HG03432 (cell line): Measurements from ENCODE around the gene KAZN.

Experiments
- ATAC-seq: cut with Tn5 transposase; IDR thresholded peaks from one replicate; pipeline ENCODE4 v1.9.1; 2021; ENCODE audit warnings: mild to moderate bottlenecking, moderate library complexity; ENCODE audit not compliant: unreplicated experiment

The KAZN gene

DNA sequence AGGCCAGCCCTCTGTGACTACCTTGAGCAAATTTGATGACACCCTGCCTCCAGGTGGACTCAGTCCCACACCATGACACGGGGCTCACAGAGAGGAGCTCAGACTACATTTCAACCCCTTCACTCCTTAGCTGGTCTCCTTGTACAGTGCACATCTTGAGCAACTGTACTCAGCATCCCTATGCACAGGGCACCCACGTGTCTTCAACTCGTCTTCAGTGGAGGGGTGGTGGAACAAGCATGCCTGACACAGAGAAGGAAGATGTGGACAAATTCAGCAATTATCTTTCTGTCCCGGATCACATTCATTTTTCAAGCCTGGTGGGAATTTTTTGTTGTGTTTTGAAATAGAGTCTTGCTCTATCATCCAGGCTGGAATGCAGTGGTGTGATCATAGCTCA lies 213.7 kb downstream of the KAZN start:
- ATAC-seq = no peak

DNA sequence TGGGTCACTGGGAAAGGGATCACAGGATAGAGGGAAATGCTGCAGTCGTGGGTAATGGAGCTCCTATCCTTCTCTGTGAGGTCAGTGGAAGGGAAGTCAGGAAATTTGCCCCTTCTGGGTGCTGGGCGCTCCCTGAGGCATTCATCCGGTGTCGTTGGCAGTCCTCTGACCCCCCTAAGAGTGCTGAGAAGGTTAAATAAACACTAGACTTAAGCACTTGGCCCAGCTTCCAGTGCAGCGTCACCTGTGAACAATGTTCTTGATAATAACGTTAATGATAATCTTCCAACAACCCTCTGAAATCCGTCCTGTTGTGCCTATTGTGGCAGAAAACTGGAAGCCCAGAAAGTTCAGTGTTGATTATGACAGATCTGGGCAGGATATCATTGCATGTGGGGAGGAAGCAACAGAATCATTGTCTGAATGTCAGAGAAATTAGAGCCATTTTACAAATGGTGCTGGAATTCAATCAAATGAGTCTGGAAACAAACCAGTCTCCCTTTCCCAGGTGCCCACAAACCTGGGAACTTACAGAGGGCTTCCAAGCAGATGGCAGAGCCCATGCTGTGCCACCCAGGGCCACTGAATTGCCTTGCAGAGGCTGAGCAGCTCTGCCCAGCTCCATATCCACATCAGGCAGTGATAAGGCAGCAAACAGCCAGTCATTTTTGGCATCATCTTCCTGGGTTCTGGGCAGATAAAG lies 216.8 kb downstream of the KAZN start:
- no peak for ATAC-seq

DNA sequence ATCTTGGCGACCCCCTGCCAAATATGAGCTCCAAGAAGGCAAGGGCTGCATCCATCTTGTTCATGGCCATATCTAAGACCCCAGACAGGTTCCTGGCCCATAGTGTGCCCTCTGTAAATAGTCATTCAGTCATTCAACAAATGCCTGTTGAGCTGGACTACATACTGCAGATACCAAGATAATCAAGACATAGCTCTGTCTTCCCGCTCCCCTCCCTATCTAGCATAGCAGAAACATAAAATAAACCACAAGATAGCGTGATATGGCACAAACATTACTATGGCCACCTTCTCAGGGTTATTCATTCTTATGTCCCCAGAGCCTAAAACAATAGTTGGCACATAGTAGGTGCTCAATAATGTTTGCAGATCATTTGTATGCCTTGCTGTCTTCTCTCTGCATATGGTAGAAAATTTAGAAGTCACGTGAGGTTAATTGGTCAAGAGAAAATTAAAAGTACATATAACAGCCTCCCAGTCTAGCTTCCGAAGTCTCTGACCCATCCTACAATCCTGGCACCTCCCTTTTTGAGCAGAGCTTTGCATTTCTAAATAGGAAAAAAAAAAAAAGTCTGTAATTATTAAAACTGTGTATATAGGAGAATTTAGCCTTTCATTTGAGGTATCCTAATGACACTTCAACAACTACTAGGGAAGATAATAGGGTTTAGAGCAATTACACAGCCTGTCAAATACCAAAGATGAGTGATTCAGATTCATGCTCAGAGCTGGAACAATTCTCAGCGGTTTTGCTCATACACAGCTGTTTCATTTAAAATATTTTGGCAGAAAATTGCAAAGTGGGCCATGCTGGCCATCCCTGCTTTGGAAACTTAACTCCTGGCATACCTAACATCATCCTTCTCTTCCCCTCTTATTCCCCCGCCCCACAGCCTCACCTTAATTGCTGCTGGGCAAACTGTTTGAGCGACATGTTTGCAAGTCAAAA lies 219.0 kb downstream of the KAZN start:
- no peak for ATAC-seq

DNA sequence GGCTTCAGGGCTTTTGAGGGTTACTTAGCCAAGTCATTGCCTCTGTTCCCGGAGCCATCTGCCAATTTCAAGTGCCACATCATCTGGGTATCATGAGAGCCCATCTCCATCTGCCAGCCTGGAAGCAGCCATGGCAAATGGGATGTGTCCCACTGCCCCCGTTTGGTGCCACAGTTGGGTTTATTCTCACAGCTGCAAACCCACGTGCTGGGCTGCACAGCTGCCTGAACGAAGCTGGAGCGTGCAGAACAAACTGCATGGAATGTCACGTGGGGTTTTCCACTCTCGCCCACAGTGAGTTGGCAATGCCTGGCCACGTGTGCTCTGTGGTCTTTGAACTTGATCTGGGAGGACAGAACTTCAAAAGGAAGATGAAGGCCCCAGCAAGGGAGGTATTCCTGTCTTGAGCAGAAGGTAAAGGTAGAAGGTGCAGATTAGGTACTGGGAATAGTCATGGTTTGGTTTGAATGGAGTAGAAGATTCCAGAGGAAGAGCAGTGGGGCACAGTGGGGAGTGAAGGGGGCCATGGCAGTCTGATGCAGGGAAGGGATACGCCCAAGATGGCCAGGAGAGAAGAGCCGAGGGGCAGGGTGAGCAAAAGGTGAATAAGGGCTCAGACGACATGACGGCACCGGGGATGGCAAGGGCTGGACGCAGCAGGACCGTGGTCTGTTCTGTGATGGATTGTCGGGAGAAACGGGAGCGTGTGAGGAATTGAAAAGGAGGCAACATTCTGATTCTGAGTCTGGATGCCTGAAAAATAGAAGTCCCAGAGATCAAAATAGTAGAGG lies 222.0 kb downstream of the KAZN start:
- no peak for ATAC-seq

DNA sequence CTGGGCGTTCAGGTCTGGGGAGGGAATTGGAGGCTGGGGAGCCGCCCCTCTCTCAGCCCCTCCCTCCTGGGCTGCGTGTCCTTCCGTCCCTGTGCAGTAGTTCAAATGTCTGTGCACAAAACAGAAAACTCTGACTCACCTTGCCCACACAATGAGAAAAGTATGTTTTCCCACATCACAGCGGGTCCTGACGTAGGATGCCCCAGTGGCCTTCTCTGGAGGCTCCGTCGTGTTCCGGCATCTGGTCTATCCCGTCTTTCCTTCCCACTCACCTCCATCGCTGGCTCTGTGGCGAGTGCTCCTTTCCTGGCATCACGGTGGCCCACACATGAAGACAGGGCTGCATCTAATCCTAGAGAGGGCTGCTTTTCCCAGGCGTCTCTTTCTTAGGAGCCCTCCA lies 224.0 kb downstream of the KAZN start:
- ATAC-seq = no peak

DNA sequence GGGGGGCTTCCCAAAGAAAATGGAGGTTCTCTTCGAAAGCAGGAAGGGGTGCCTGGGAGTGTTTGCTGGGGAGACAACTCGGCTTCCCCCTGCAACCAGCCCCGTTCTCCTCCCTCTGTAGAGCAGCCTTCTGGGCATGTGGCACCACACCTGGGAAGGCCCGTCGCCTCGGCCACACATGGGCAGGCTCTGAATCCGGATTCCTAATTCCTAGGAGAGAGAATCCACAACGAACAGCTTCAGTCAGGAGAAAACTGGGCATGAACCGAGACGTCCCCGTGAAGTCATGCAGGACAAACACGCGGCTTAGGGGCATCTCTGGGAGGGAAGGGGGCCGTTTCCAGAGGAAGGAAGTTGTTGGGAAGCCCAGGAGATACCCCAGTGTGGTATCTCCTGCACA lies 224.5 kb downstream of the KAZN start:
- ATAC-seq = no peak

DNA sequence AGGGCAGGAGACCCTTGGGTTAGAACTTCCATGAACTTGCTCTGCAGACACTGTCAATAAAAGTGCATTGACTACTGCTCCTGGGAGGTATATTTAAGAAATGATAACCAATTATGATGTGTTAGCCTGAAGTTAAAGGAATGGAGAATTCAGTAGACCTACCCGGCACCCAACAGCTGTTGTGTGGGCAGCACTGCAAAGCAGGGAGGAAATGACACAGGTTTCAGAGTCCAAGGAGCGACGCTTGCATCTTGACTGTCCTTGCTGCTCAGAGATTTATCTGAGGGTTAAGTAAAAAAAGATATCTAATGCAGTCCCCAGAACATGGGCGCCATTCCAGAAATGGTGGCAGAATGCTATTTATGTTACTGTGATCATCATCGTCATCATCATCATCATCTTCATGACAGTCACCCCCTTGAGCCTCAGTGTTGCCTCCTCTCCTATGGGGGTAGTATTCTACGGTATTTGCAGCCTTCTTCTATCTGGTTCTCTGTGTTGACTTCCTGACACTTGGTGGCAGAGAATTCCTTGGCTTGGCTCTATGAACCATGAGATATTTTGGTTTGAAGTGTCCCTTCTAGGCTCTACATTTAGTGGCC lies 225.9 kb downstream of the KAZN start:
- no peak for ATAC-seq

DNA sequence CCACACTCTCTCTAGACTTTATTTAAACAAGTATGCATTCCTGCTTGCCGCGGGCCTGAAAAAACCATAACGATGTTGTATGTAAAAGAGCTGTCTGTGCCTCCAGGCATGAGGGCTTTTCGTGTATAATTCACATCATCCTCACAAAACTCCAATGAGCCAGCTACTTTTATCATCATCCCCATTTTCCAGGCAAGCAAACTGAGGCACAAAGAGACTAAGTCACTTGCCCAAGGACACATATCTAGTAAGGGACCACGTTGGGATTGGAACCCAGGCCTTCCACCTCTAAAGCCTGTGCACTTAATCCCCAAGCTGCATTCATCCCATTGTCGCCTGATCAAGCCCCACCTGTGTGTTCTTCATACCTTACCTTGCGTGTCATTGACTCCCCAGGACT lies 226.9 kb downstream of the KAZN start:
- no peak for ATAC-seq

DNA sequence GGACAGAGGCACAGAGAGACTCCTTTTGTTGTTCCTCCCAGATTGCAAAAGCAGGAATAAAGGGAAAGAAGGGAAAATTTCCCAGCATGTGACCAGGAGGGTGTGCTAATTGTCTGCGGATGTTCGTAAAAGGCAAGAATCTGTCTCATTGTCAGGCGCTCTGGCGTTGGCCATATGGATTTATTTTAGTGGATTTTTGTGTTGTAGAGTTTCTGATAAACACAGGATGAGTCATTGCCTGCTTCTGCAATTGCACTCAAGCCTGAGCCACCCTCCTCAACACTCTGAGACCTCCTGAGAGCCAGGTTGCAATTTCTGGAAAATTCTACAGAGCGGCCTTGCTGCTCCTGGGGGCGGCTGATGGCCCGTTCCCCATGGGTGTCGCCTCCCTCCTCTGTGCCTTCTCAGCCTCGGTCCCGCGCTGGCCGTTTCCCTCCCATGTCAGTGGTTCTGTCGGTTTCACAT lies 227.7 kb downstream of the KAZN start:
- ATAC-seq = no peak

DNA sequence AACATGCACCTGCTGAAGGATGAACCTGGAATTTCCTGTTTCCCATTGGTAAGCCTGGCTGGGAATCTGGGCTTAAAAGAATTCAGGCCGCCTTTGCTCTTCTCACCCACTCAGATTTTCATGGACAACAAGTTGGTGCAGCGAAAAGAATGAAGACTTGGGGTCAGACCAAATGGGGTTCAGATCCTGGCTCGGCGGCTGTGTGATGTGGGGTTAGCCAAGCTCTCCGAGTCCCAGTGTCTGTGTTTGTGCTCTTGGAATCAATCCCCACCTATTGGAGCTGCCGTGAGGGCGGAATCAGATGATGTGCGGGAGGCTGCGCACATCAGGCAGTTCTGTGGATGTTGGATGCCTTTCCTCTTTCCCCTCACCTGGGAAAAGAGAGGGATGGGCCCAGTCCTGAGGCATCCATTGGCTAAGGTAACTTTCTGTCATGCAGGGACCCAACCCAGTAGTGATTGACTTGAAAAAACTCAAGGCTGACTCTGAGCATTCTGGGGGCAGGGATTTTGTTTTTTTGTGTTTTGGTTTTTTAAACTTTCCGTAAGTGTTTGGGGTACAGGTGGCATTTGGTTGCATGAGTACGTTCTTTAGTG lies 228.3 kb downstream of the KAZN start:
- no peak for ATAC-seq

DNA sequence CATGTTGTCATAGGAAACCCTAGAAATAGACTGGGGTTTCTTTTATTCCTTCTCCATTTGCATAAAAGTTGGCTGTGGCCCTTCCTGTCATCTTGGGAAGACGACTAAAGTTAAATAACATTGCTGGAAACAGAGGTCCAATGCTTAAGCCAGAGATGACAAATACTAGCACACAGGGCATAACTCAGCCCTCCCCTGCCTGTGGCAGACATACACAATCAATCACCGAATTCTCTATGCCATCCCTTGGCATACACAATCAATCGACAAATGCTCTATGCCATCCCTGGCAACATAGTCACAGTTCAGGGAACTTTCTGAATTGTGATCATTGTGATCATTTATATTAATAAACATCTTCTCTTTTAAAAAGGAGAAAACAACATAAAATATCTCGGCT lies 229.4 kb downstream of the KAZN start:
- no peak for ATAC-seq

DNA sequence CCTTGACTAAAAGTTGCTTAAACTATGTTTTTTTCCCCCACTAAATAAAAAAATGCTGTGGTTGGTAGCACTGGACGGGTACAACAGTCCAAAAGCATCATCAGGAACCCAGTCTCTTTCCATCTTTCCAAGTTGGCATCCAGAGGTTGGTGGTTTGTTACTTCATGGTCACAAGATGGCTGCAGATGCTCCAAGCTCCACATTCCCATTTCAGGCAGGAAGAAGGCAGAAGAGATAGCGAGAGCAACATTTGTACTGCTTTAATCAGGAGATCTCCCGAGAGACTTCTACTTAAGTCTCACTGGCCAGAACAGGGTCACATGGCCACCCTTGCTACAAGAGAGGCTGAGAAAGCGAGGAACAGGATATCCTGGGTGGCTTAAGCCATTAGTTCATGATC lies 230.2 kb downstream of the KAZN start:
- ATAC-seq = no peak

DNA sequence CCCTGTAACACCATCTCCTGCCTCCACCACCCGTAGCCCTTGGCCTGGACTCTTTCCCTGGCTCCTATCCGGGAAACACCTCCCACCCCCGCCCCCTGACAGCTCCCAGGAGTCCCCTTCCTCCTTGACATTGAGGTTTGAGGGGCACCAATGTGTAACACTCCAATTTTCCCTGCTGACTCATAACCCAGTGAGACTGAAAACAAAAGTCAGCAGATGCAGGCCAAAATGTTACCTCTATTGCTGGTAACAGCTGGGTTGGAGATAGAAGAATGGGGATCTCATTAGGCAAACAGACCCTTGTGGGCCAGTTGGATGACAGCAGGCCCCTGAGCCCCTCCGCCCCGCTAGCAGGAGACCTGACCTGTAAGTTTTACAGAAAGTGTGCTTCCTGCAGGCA lies 237.2 kb downstream of the KAZN start:
- no peak for ATAC-seq

DNA sequence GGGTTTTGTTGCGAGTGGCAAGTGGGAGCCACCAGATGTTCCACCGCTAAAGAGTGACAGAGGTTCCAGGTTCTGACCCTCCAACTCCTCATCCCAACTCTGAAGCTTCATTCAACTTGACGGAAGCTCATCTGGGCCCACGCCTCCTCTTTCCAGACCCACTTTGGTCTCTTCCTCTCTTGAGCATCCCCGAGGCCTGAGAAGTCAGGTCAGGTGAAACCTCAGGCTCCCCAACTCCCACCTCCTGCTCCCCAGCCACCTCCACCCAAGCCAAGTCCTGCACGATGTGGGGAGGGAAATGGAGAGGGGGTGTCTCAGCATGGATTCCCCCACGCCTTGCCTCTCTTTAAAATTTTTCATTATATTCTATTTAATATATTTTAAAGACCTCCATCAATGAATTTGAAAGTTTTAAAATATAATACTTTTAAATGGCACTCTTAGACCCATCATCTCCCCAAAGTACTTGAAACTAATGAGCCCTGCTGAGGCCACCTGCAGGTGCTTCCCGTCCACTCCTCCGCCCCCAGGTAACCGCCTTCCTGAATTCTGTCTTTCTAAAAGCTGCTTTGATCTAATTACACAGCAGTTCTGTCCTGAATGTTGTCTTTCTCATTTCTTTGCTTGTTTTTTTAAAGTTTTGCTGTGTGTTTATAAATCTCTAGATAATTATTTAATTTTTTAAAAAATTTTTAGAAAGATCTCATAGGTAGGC lies 238.1 kb downstream of the KAZN start:
- no peak for ATAC-seq

DNA sequence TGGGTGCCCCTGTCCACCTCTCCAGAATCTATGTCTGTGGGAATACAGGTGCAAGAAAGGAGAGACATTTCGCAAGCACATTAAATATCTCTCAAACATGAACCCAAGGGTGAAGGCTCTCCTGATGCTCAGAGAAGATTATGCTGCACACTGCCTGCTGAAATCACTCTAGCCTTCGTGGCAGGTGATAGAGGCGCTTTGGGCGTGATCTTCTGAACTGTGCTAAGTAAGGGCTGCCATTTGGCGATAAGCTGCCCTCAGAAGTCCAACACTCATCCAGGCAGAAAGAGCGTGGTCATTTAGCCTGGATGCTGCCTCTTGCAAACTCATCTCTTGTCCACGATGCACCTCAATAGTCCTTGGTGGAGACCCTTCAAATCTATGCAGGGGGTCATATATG lies 241.9 kb downstream of the KAZN start:
- no peak for ATAC-seq

DNA sequence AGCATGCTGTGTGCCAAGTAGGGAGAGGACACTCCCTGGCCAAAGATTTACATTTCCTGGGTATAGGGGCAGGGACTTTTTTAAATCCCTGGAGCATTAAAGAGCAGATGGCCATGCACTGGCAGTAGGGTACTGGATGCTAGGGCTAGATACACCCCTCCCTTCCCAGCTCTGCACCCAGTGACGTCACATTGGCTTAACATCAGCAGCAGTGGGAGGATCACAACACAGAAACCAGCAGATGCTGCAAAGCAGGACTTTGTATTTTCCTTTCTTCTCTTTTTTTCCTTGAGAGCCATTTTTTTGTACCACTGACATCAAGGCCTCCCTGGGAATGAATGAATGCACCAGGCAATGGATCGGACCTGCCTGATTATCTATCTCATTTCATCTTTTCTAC lies 243.0 kb downstream of the KAZN start:
- no peak for ATAC-seq

DNA sequence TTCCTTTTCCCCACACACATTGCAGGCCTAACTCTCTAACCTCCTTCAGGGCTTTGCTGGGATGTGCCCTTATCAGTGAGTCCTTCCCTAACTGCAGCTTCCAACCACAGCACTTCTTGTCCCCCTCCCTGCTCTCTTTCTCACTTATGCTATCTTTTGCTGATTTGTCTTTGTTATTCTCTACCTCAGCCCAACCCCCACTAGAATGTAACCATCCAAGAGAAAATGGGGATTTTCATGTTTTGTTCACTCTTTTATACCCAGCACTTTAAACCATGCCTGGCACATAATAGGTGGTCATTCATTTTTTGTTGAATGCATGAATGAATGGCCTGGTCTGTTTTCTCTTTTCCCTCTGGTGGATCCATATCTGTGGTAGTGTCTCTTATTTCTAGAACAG lies 243.5 kb downstream of the KAZN start:
- no peak for ATAC-seq

DNA sequence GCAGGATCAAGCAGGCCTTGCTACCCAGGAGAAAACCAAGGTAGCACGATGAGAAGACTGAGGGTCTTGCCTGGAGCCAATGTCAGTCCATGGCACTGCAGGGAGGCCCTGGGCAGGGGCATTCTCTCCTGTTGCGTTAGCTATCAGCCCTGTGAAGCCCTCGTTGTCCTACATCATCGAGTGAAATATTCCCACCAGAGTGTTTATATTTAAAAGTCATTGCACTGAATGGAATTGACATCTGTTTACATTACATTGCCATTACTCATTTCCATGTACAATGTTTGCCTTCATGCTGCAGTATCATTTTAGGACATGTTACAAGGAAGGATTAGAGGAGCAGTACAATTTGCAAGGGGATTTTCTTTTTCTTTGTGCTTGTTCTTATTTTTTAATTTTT lies 243.9 kb downstream of the KAZN start:
- no peak for ATAC-seq

DNA sequence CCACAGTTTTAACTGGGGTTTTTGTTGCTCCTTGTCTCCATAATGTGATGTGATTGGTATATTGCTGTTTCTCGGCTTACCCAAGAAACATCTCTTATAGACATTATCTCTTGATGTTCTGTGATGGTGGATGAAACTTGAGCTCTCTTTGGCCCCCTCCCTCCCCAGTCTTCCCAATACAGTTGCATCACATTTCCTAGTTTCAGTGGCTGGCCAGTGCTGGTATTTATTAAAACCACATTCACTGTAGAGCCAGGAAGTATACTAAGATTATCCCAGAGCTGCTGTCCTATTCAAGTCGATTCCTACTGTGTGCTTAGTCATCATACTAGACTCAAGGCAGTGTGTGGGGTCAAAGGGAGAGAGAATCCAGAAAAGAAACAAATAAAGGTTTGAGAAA lies 244.4 kb downstream of the KAZN start:
- no peak for ATAC-seq

DNA sequence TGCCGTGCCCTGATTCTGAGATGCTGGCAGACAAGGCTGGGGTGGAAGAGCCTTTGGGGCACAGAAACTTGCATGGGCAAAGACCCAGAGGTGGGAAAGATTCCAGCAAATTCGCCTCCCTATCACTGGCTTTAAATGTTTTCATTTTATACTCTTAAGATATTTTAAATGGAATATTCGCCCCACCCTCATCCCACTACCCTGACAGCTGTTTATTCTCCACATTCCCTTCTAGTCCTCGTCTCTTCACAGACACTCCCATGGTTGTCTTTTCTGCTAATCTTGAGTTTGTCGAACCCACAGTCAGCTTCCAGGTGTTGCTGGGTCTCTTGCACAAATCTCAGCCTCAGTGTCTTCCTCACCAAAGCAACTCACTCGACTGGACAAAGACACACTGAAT lies 245.0 kb downstream of the KAZN start:
- no peak for ATAC-seq
